SK-N-SH (cell line): ENCODE measurements around the gene MAD1L1.

Experiments used
- CTCF ChIP-seq: fragments of 200-600 bp; sonication (generic); IDR thresholded peaks from 2 replicates; pipeline ENCODE4 v1.6.1; 2017; ENCODE audit warnings: antibody characterized with exemption, mild to moderate bottlenecking, moderate library complexity
- REST ChIP-seq: IDR thresholded peaks from 2 replicates; pipeline ENCODE4 v1.6.1; 2012; ENCODE audit warnings: mild to moderate bottlenecking, low read depth, low read length, moderate library complexity
- SMC3 ChIP-seq: IDR thresholded peaks from 2 replicates; pipeline ENCODE4 v1.6.1; 2012; ENCODE audit warnings: low read depth, low read length, improper control_type of control experiment
- YY1 ChIP-seq: IDR thresholded peaks from 2 replicates; pipeline ENCODE4 v1.4.0; 2012; ENCODE audit warnings: low read depth, mild to moderate bottlenecking

- TF ChIP-seq CTCF, result no peak
- no peak for TF ChIP-seq REST
- TF ChIP-seq SMC3, result no peak
- TF ChIP-seq YY1, result no peak
Observed at GRCh38 chr7:1868516-1869165, 364.1 kb downstream of the MAD1L1 start.
